ENCODE data around the gene RNF25. TPM values are rescaled to one million over a fixed set of nuclear protein-coding genes. Genes with fewer than 3 reads are reported as not detected.

RNF25 gene
- total RNA-seq, 1 experiment from 2014 or later: 42.4 TPM

GRCh38 chr2:218671097-218671653, 627 bp downstream of the RNF25 start:
- Histone ChIP-seq H2AFZ (ENCODE audit: low read length) (peak overlapping the region; percentile 97), H3K79me2 (ENCODE audit: low read length) (peaks cover 42% of the 10 kb centered on the region), H3K27ac (ENCODE audit: low read length) (peak overlapping the region; percentile 47), H3K9me2 (replicated peaks; ENCODE audit: low read length) (no peaks in the 10 kb centered on the region), H3K4me3 (ENCODE audit: low read length) (peak overlapping the region; percentile 81), H3K36me3 (ENCODE audit: low read depth, low read length) (peaks cover 8% of the 10 kb centered on the region), H3K4me2 (ENCODE audit: low read length) (peak overlapping the region; percentile 95), H3K9me3 (ENCODE audit: low read length) (no peaks in the 10 kb centered on the region), H4K20me1 (ENCODE audit: low read length) (no peaks in the 10 kb centered on the region), H3K9ac (ENCODE audit: low read length) (peak overlapping the region; percentile 88), H3K4me1 (ENCODE audit: insufficient read depth, low read length) (peaks cover 12% of the 10 kb centered on the region), H3K27me3 (ENCODE audit: low read length) (no peaks in the 10 kb centered on the region), H3F3A (ENCODE audit: low read length, unreplicated experiment) (no peaks in the 10 kb centered on the region)
- DNase-seq: peak; percentile 72
- BruUV-seq (replicated peaks): TSS peak; percentile 85
- CTCF ChIA-PET: interaction anchor here (0.6 kb wide), 2 partner anchors 186 to 227 kb away, joined by 3 read pairs; no protein-coding TSS in a partner anchor
- POLR2A ChIA-PET (ENCODE audit: unreplicated experiment): interaction anchor here (0.6 to 1.1 kb wide), 3 partner anchors 10 to 39 kb away, joined by 5 to 36 read pairs (median 9); partner anchors contain the start of genes BCS1L and ZNF142
- TF ChIP-seq EZH2 (IDR thresholded peaks at IDR 0.05; ENCODE audit: low read length, unreplicated experiment) (no peak), EZH2phosphoT487 (IDR thresholded peaks at IDR 0.05; ENCODE audit: borderline replicate concordance, low read length) (no peak), CTCF (conservative IDR thresholded peaks at IDR 0.05; ENCODE audit: low read depth, low read length) (no peak)
- ATAC-seq: peak; percentile 45
- intact Hi-C loops (cut with micrococcal nuclease): no loop called here

- Histone ChIP-seq H3F3A (ENCODE audit: low read length, unreplicated experiment) (no peaks in the 10 kb centered on the region), H3K9ac (ENCODE audit: low read length) (no peak overlapping the region), H3K27ac (ENCODE audit: low read length) (no peak overlapping the region), H3K9me3 (ENCODE audit: low read length) (no peaks in the 10 kb centered on the region), H3K9me2 (replicated peaks; ENCODE audit: low read length) (no peaks in the 10 kb centered on the region), H3K4me1 (ENCODE audit: insufficient read depth, low read length) (peaks cover 11% of the 10 kb centered on the region), H3K4me3 (ENCODE audit: low read length) (no peak overlapping the region), H3K4me2 (ENCODE audit: low read length) (no peak overlapping the region), H3K79me2 (ENCODE audit: low read length) (peaks cover 29% of the 10 kb centered on the region), H3K36me3 (ENCODE audit: low read depth, low read length) (peaks cover 38% of the 10 kb centered on the region), H3K27me3 (ENCODE audit: low read length) (no peaks in the 10 kb centered on the region), H2AFZ (ENCODE audit: low read length) (no peak overlapping the region), H4K20me1 (ENCODE audit: low read length) (no peaks in the 10 kb centered on the region)
- no peak for DNase-seq
- ChIA-PET CTCF (no interaction called here), POLR2A (ENCODE audit: unreplicated experiment) (no interaction called here)
- ATAC-seq: no peak
- TF ChIP-seq EZH2phosphoT487 (IDR thresholded peaks at IDR 0.05; ENCODE audit: borderline replicate concordance, low read length) (no peak), CTCF (conservative IDR thresholded peaks at IDR 0.05; ENCODE audit: low read depth, low read length) (no peak), EZH2 (IDR thresholded peaks at IDR 0.05; ENCODE audit: low read length, unreplicated experiment) (no peak)
- no TSS peak for BruUV-seq (replicated peaks)
- intact Hi-C loops (cut with micrococcal nuclease): no loop called here
These were observed 7.1 kb downstream of the RNF25 start for GRCh38 chr2:218664653-218665052.

GRCh38 chr2:218663901-218664300, 7.9 kb downstream of the RNF25 start:
- H3K36me3 ChIP-seq (ENCODE audit: low read depth, low read length): peaks cover 38% of the 10 kb centered on the region
- BruUV-seq (replicated peaks): no TSS peak
- H3K4me1 ChIP-seq (ENCODE audit: insufficient read depth, low read length): peaks cover 11% of the 10 kb centered on the region
- no peaks in the 10 kb centered on the region for H3K27me3 ChIP-seq (ENCODE audit: low read length)
- ChIA-PET POLR2A (ENCODE audit: unreplicated experiment) (no interaction called here), CTCF (no interaction called here)
- ATAC-seq (no peak), DNase-seq (no peak)
- H4K20me1 ChIP-seq (ENCODE audit: low read length): no peaks in the 10 kb centered on the region
- no peak overlapping the region for H3K27ac ChIP-seq (ENCODE audit: low read length)
- no peak overlapping the region for H3K9ac ChIP-seq (ENCODE audit: low read length)
- H3K4me3 ChIP-seq (ENCODE audit: low read length): no peak overlapping the region
- H3K9me3 ChIP-seq (ENCODE audit: low read length): no peaks in the 10 kb centered on the region
- H3K4me2 ChIP-seq (ENCODE audit: low read length): no peak overlapping the region
- H3F3A ChIP-seq (ENCODE audit: low read length, unreplicated experiment): no peaks in the 10 kb centered on the region
- no peak overlapping the region for H2AFZ ChIP-seq (ENCODE audit: low read length)
- no peak for TF ChIP-seq EZH2 (IDR thresholded peaks at IDR 0.05; ENCODE audit: low read length, unreplicated experiment)
- no peak for TF ChIP-seq EZH2phosphoT487 (IDR thresholded peaks at IDR 0.05; ENCODE audit: borderline replicate concordance, low read length)
- no peak for TF ChIP-seq CTCF (conservative IDR thresholded peaks at IDR 0.05; ENCODE audit: low read depth, low read length)
- no peaks in the 10 kb centered on the region for H3K9me2 ChIP-seq (replicated peaks; ENCODE audit: low read length)
- peaks cover 28% of the 10 kb centered on the region for H3K79me2 ChIP-seq (ENCODE audit: low read length)
- intact Hi-C loops (cut with micrococcal nuclease): no loop called here
